Measurements from ENCODE around the gene FAM228B. TPM values are rescaled to one million over a fixed set of nuclear protein-coding genes. Genes with fewer than 3 reads are reported as not detected.
A peak's percentile ranks its signal among the peaks of the same experiment; 100 is the strongest.

The FAM228B gene
- total and polyA plus RNA-seq, 2 donors (not counting 1 experiment from before 2014, with no cell fraction given) = 9.8 to 47.2 TPM

- peak overlapping the region; percentile 95 for H3K27ac Mint-ChIP-seq
- ChIA-PET POLR2A (interaction anchor here (1.1 to 1.7 kb wide), 2 partner anchors 157 to 259 kb away, joined by 3 to 22 read pairs; partner anchors contain the start of gene ATAD2B), CTCF (interaction anchor here (0.8 to 7.3 kb wide), 24 partner anchors 10 to 281 kb away, joined by 3 to 154 read pairs (median 6); partner anchors contain the start of genes ATAD2B, FAM228B, UBXN2A and WDCP)
- Histone ChIP-seq H3K79me2 (ENCODE audit: control insufficient read depth, insufficient read depth, low read length) (peaks cover 9% of the 10 kb centered on the region), H3K4me3 (ENCODE audit: control extremely low read depth in 1 of 5, extremely low read depth in 1 of 5, insufficient read depth in 1 of 5, low read depth in 2 of 5, low read length in 4 of 5) (peak overlapping the region in 3 of 5 experiments; percentile 68 to 84 (median 75)), H3K9ac (ENCODE audit: low read length) (peak overlapping the region; percentile 80), H2AFZ (ENCODE audit: insufficient read depth, low read depth, low read length, poor library complexity, severe bottlenecking) (peak overlapping the region; percentile 98), H3K27me3 (replicated peaks in 1 of 4; ENCODE audit: control extremely low read depth in 1 of 4, control insufficient read depth in 3 of 4, insufficient read depth in 4 of 4, low read length in 3 of 4) (no peaks in the 10 kb centered on the region), H3K4me1 (ENCODE audit: control insufficient read depth in 2 of 2, insufficient read depth in 2 of 2, low read length in 2 of 2) (peaks cover 12 to 20% of the 10 kb centered on the region in 2 donors), H3K27ac (ENCODE audit: low read length in 2 of 2) (peak overlapping the region; percentile 58 to 69), H3K4me2 (replicated peaks; ENCODE audit: low read depth, low read length, poor library complexity, severe bottlenecking) (peak overlapping the region; percentile 95), H3K9me3 (ENCODE audit: control extremely low read depth in 1 of 3, control insufficient read depth in 2 of 3, insufficient read depth in 1 of 3, low read length in 2 of 3) (no peaks in the 10 kb centered on the region), H3K36me3 (replicated peaks in 1 of 2; ENCODE audit: control extremely low read depth in 1 of 2, control insufficient read depth in 1 of 2, extremely low read depth in 1 of 2, insufficient read depth in 2 of 2, low read length in 1 of 2) (peaks cover 0 to 13% of the 10 kb centered on the region in 2 experiments), H4K20me1 (ENCODE audit: control insufficient read depth, insufficient read depth, low read length, poor library complexity, severe bottlenecking) (no peaks in the 10 kb centered on the region)
- intact Hi-C loops (cut with micrococcal nuclease) = no loop called here
- no peak for DNase-seq
- H3K9me3 Mint-ChIP-seq (ENCODE audit: insufficient read depth) = no peaks in the 10 kb centered on the region
- H3K4me1 Mint-ChIP-seq = peaks cover 21% of the 10 kb centered on the region
- WGBS (ENCODE audit: insufficient coverage) = 95% methylated on average over 7 of the region's 8 CpGs
- no peak for ATAC-seq (ENCODE audit: low read depth)
- no peaks in the 10 kb centered on the region for H3K27me3 Mint-ChIP-seq
- TF ChIP-seq EZH2 (IDR thresholded peaks at IDR 0.05; ENCODE audit: borderline replicate concordance, insufficient read depth, low read depth, low read length, poor library complexity, severe bottlenecking) = no peak
- TF ChIP-seq CTCF (IDR thresholded peaks at IDR 0.05) = no peak
- H3K4me3 Mint-ChIP-seq = peak overlapping the region; percentile 97
Measured at GRCh38 chr2:24082787-24083566, 40.3 kb upstream of the FAM228B start.

All from B cell (primary cell).